H1 (cell line): Measurements from ENCODE around the gene JUN.

Experiments used
- CHD2 ChIP-seq: IDR thresholded peaks from 2 replicates; pipeline ENCODE4 v1.6.1; 2012; ENCODE audit warnings: low read length, improper control_type of control experiment
- CTCF ChIP-seq, 3 experiments: IDR thresholded peaks; 1 replicate in 2 of 3; 2 replicates in 1 of 3; pipeline versions ENCODE4 v1.5.1 to v1.6.1; 2011; ENCODE audit warnings: low read length in 3 of 3, mild to moderate bottlenecking in 3 of 3, inconsistent platforms in 2 of 3, low read depth in 1 of 3, moderate library complexity in 1 of 3; ENCODE audit not compliant: insufficient read depth in 1 of 3; ENCODE audit errors: control extremely low read depth in 1 of 3

GRCh38 chr1:58748666-58749065 lies 35.2 kb downstream of the JUN start:
- TF ChIP-seq CTCF (IDR thresholded peaks at IDR 0.05; ENCODE audit: control extremely low read depth in 1 of 3, insufficient read depth in 1 of 3, low read depth in 1 of 3, low read length in 3 of 3) (no peak), CHD2 (no peak)
